SH-SY5Y (cell line): ENCODE results near the gene PDX1.

ENCODE experiments used
- GATA2 ChIP-seq: IDR thresholded peaks from 2 replicates; pipeline ENCODE4 v1.6.1; 2011; ENCODE audit warnings: mild to moderate bottlenecking, low read depth, low read length
- GATA3 ChIP-seq: IDR thresholded peaks from 2 replicates; pipeline ENCODE4 v1.6.1; 2011; ENCODE audit warnings: low read depth, mild to moderate bottlenecking, low read length, moderate library complexity

DNA sequence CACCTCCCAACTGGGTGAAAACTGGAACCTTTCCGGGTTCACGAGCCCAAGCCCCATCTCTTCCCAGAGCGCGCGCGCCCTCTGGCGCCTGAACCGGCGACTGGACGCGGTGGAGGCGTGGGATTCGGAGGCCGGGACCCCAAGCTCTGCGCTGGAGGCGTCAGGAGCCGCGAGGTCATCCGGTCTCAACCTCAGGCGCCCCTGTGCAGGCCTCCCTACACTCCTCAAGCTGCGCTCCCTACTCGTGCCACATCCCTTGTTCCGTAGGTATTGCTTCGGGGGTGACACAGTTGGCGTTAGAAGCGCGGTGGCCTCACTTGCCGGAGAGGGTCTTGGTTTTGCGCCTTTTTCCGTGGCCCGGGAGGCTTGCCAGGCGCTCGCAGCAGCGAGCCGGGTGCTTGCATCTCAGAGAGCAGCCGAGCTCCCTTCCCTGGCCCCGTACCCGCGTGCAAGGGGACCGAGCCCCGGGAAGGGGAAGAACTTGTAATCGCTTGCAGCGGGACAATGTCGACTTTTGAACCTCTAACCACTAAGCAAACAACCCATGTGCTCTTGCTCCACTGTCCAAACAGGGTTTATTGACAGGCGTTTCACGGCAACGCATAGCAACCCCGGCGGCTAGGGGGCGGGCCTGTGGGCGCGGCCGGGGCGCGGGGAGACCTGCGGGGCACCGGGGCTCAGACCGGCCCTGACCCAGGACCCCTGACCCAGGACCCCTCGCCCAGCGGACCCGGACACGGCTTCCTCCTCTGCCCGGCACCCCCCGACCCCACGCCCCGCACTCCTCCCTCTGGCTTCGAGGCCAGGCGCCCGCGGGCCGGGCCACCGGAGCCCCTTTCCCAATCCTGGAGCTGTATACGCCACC lies 40.8 kb downstream of the PDX1 start:
- TF ChIP-seq GATA2 = no peak
- no peak for TF ChIP-seq GATA3
